HG03066 (cell line): ENCODE results near the gene ELOA.
A peak's percentile ranks its signal among the peaks of the same experiment; 100 is the strongest.

Experiments
- ATAC-seq: cut with Tn5 transposase; IDR thresholded peaks from one replicate; pipeline ENCODE4 v1.9.1; 2021; ENCODE audit warnings: low read depth; ENCODE audit not compliant: unreplicated experiment

Gene ELOA

GRCh38 chr1:23743287-23744152 is at the start of gene ELOA:
ELOA (plus strand) TSS chr1:23743471; CDS start chr1:23743504, 33 bp downstream.
- peak; percentile 69 for ATAC-seq

GRCh38 chr1:23693599-23693998 is 49.7 kb upstream of the ELOA start:
- no peak for ATAC-seq

GRCh38 chr1:23694371-23694770 is 48.9 kb upstream of the ELOA start:
- ATAC-seq, result no peak

GRCh38 chr1:23695667-23696066 is 47.6 kb upstream of the ELOA start:
- no peak for ATAC-seq

- ATAC-seq, result no peak
These were observed 46.8 kb upstream of the ELOA start for GRCh38 chr1:23696335-23696989.

GRCh38 chr1:23698466-23698865 is 44.8 kb upstream of the ELOA start:
- ATAC-seq, result no peak

GRCh38 chr1:23699280-23700179 is 43.7 kb upstream of the ELOA start:
- ATAC-seq, result no peak

- ATAC-seq, result no peak
These were observed 42.0 kb upstream of the ELOA start for GRCh38 chr1:23701310-23701709.

- no peak for ATAC-seq
These were observed 41.3 kb upstream of the ELOA start for GRCh38 chr1:23701996-23702395.

- ATAC-seq, result no peak
These were observed 38.3 kb upstream of the ELOA start for GRCh38 chr1:23704834-23705495.

- no peak for ATAC-seq
These were observed 34.0 kb upstream of the ELOA start for GRCh38 chr1:23709229-23709628.

GRCh38 chr1:23718482-23718881 is 24.8 kb upstream of the ELOA start:
- no peak for ATAC-seq

- ATAC-seq, result no peak
These were observed 24.0 kb upstream of the ELOA start for GRCh38 chr1:23719162-23719820.

- ATAC-seq, result peak; percentile 56
These were observed 22.8 kb upstream of the ELOA start for GRCh38 chr1:23720256-23720995.

- no peak for ATAC-seq
These were observed 20.6 kb upstream of the ELOA start for GRCh38 chr1:23722652-23723051.

- no peak for ATAC-seq
These were observed 16.6 kb upstream of the ELOA start for GRCh38 chr1:23726686-23727085.

GRCh38 chr1:23727362-23727811 is 15.9 kb upstream of the ELOA start:
- ATAC-seq, result no peak

- no peak for ATAC-seq
These were observed 10.7 kb upstream of the ELOA start for GRCh38 chr1:23732363-23733224.
